PC-3 (cell line): ENCODE data around the gene CNTNAP2. TPM values are rescaled to one million over a fixed set of nuclear protein-coding genes. Genes with fewer than 3 reads are reported as not detected.

Experiments used
- ATAC-seq: fragments of 200-7000 bp; cut with Tn5 transposase; 2 replicates; pipeline ENCODE4 v1.9.1; 2020; ENCODE audit warnings: mild to moderate bottlenecking, moderate library complexity
- BruUV-seq: library from RNA; stranded (reverse); fragments of 400-500 nt; replicated peaks from 2 replicates; lab custom pipeline; 2021; lab: Mats Ljungman, UMichigan
- CTCF ChIA-PET: fragments of 300-600 bp; sonication (Branson Sonifier 250); formaldehyde crosslinking; loops from one replicate; lab custom pipeline; 2022; ENCODE audit warnings: antibody characterized with exemption; lab: Charles Lee
- POLR2A ChIA-PET: fragments of 300-600 bp; sonication (Branson Sonifier 250); formaldehyde crosslinking; loops from one replicate; lab custom pipeline; 2022; ENCODE audit warnings: antibody characterized with exemption; ENCODE audit not compliant: unreplicated experiment; lab: Charles Lee
- DNase-seq: peaks from one replicate; pipeline ENCODE4 v3.0.0-alpha.2; 2015
- H2AFZ ChIP-seq: fragments of 300-600 bp; sonication (generic); 2 replicates; pipeline ENCODE4 v1.6.0; 2016; ENCODE audit warnings: antibody characterized with exemption, low read length
- H3F3A ChIP-seq: fragments of 300-600 bp; sonication (generic); one replicate; pipeline ENCODE4 v1.6.0; 2017; ENCODE audit warnings: antibody characterized with exemption, low read length, control low read depth, mild to moderate bottlenecking; ENCODE audit not compliant: unreplicated experiment
- H3K27ac ChIP-seq: fragments of 300-600 bp; sonication (generic); 2 replicates; pipeline ENCODE4 v1.5.1; 2016; ENCODE audit warnings: mild to moderate bottlenecking, low read length
- H3K27me3 ChIP-seq: fragments of 300-600 bp; sonication (generic); 2 replicates; pipeline ENCODE4 v1.6.1; 2016; ENCODE audit warnings: low read length, mixed read lengths
- H3K36me3 ChIP-seq: fragments of 300-600 bp; sonication (generic); 2 replicates; pipeline ENCODE4 v1.6.1; 2016; ENCODE audit warnings: low read depth, mixed run types, low read length, mixed read lengths
- H3K4me1 ChIP-seq: fragments of 300-600 bp; sonication (generic); 2 replicates; pipeline ENCODE4 v1.5.1; 2016; ENCODE audit warnings: low read length; ENCODE audit not compliant: insufficient read depth
- H3K4me2 ChIP-seq: fragments of 300-600 bp; sonication (generic); 2 replicates; pipeline ENCODE4 v1.6.0; 2016; ENCODE audit warnings: low read length
- H3K4me3 ChIP-seq: fragments of 300-600 bp; sonication (generic); 2 replicates; pipeline ENCODE4 v1.5.1; 2016; ENCODE audit warnings: mild to moderate bottlenecking, low read length, mixed read lengths
- H3K79me2 ChIP-seq: fragments of 300-600 bp; sonication (generic); 2 replicates; pipeline ENCODE4 v1.6.1; 2017; ENCODE audit warnings: low read length, mixed read lengths
- H3K9ac ChIP-seq: fragments of 300-600 bp; sonication (generic); 2 replicates; pipeline ENCODE4 v1.6.0; 2016; ENCODE audit warnings: mild to moderate bottlenecking, low read length
- H3K9me2 ChIP-seq: fragments of 300-600 bp; sonication (generic); replicated peaks from 2 replicates; pipeline ENCODE4 v1.6.1; 2016; ENCODE audit warnings: mixed run types, low read length, mixed read lengths
- H3K9me3 ChIP-seq: fragments of 300-600 bp; sonication (generic); 2 replicates; pipeline ENCODE4 v1.6.1; 2016; ENCODE audit warnings: low read length, mixed read lengths
- H4K20me1 ChIP-seq: fragments of 300-600 bp; sonication (generic); 2 replicates; pipeline ENCODE4 v1.6.1; 2016; ENCODE audit warnings: low read length, mixed read lengths
- CTCF ChIP-seq: fragments of 300-600 bp; sonication (generic); conservative IDR thresholded peaks from 2 replicates; pipeline ENCODE4 v1.5.1; 2017; ENCODE audit warnings: antibody characterized with exemption, low read depth, mild to moderate bottlenecking, low read length
- EZH2 ChIP-seq: fragments of 300-600 bp; sonication (generic); IDR thresholded peaks from one replicate; pipeline ENCODE4 v1.6.1; 2017; ENCODE audit warnings: antibody characterized with exemption, mild to moderate bottlenecking, low read length; ENCODE audit not compliant: unreplicated experiment
- EZH2phosphoT487 ChIP-seq: fragments of 300-600 bp; sonication (generic); IDR thresholded peaks from 2 replicates; pipeline ENCODE4 v1.6.1; 2018; ENCODE audit warnings: mild to moderate bottlenecking, antibody characterized with exemption, low read length, borderline replicate concordance
- intact Hi-C: fragments of 100-400 bp; cut with micrococcal nuclease; formaldehyde crosslinking; loops from 2 replicates; pipeline ENCODE4 v1.9.0; 2023
- total RNA-seq: library from RNA; depleted of rRNA; stranded (reverse); fragments of >200 nt; gene quantifications from 2 replicates; pipeline ENCODE4 v1.2.3, GENCODE V29; 2014

The CNTNAP2 gene
- total RNA-seq, 1 experiment from 2014 or later, result 1.5 TPM

- peaks cover 10% of the 10 kb centered on the region for H3K4me1 ChIP-seq
- H2AFZ ChIP-seq, result no peak overlapping the region
- no peaks in the 10 kb centered on the region for H3K9me2 ChIP-seq
- ATAC-seq (peak; percentile 92), DNase-seq (peak; percentile 63)
- no peaks in the 10 kb centered on the region for H3K27me3 ChIP-seq
- no peaks in the 10 kb centered on the region for H4K20me1 ChIP-seq
- TF ChIP-seq EZH2 (no peak), EZH2phosphoT487 (no peak), CTCF (no peak)
- no peak overlapping the region for H3K9ac ChIP-seq
- no TSS peak for BruUV-seq
- H3K79me2 ChIP-seq, result no peaks in the 10 kb centered on the region
- ChIA-PET POLR2A (no interaction called here), CTCF (no interaction called here)
- H3F3A ChIP-seq, result no peaks in the 10 kb centered on the region
- H3K4me3 ChIP-seq, result no peak overlapping the region
- no peaks in the 10 kb centered on the region for H3K9me3 ChIP-seq
- H3K4me2 ChIP-seq, result 0 out of 2 replicates have a peak overlapping the region, but pooled peaks have one; percentile 23
- no peaks in the 10 kb centered on the region for H3K36me3 ChIP-seq
- intact Hi-C loops, result no loop called here
- H3K27ac ChIP-seq, result no peak overlapping the region
Observed at GRCh38 chr7:147635288-147635687, 1518.7 kb downstream of the CNTNAP2 start.

- Histone ChIP-seq H3K4me3 (no peak overlapping the region), H3F3A (no peaks in the 10 kb centered on the region), H4K20me1 (no peaks in the 10 kb centered on the region), H3K9me3 (no peaks in the 10 kb centered on the region), H3K9me2 (no peaks in the 10 kb centered on the region), H3K36me3 (no peaks in the 10 kb centered on the region), H3K27me3 (no peaks in the 10 kb centered on the region), H3K4me2 (no peak overlapping the region), H3K27ac (no peak overlapping the region), H2AFZ (no peak overlapping the region), H3K4me1 (peaks cover 10% of the 10 kb centered on the region), H3K9ac (no peak overlapping the region), H3K79me2 (no peaks in the 10 kb centered on the region)
- POLR2A ChIA-PET, result no interaction called here
- intact Hi-C loops, result no loop called here
- ATAC-seq (no peak), DNase-seq (no peak)
- no TSS peak for BruUV-seq
- CTCF ChIA-PET, result no interaction called here
- TF ChIP-seq EZH2 (no peak), EZH2phosphoT487 (no peak), CTCF (no peak)
Observed at GRCh38 chr7:147636553-147636952, 1520.0 kb downstream of the CNTNAP2 start.

GRCh38 chr7:147638566-147638965 lies 1522.0 kb downstream of the CNTNAP2 start:
- BruUV-seq, result no TSS peak
- H4K20me1 ChIP-seq, result no peaks in the 10 kb centered on the region
- no peaks in the 10 kb centered on the region for H3K36me3 ChIP-seq
- H3K27me3 ChIP-seq, result no peaks in the 10 kb centered on the region
- no peak overlapping the region for H3K4me2 ChIP-seq
- POLR2A ChIA-PET, result no interaction called here
- no peak overlapping the region for H3K9ac ChIP-seq
- CTCF ChIA-PET, result no interaction called here
- no peaks in the 10 kb centered on the region for H3K79me2 ChIP-seq
- ATAC-seq (no peak), DNase-seq (no peak)
- TF ChIP-seq EZH2phosphoT487 (no peak), CTCF (no peak), EZH2 (no peak)
- no peaks in the 10 kb centered on the region for H3K9me3 ChIP-seq
- intact Hi-C loops, result no loop called here
- H2AFZ ChIP-seq, result no peak overlapping the region
- no peaks in the 10 kb centered on the region for H3K9me2 ChIP-seq
- no peaks in the 10 kb centered on the region for H3F3A ChIP-seq
- peaks cover 10% of the 10 kb centered on the region for H3K4me1 ChIP-seq
- no peak overlapping the region for H3K4me3 ChIP-seq
- H3K27ac ChIP-seq, result no peak overlapping the region
